ENCODE data around the gene SLC25A39. TPM values are rescaled to one million over a fixed set of nuclear protein-coding genes. Genes with fewer than 3 reads are reported as not detected.

The SLC25A39 gene
- 117 to 208 TPM (median 195 TPM) in 5 replicates for total RNA-seq (2022; extraction: Qiagen RNA extraction; ENCODE audit: low read depth)

GRCh38 chr17:44324571-44325275 is at the start of gene SLC25A39:
Gene SLC25A39, minus strand, starts transcription at chr17:44324823. Its CDS starts 1,261 bp downstream, at chr17:44323562.

GRCh38 chr17:44363613-44364159 is 39.1 kb upstream of the SLC25A39 start, which contains the start of gene FAM171A2:
Gene FAM171A2, minus strand, starts transcription at chr17:44363853. Its CDS starts 139 bp downstream, at chr17:44363714.

GRCh38 chr17:44344939-44345453 is 20.4 kb upstream of the SLC25A39 start, which contains the start of gene GRN:
Gene GRN, plus strand, starts transcription at chr17:44345302. Its CDS starts 3,863 bp downstream, at chr17:44349165.

GRCh38 chr17:44308320-44308818 is 16.3 kb downstream of the SLC25A39 start, which contains the start of gene RUNDC3A:
Gene RUNDC3A, plus strand, starts transcription at chr17:44308601. Its CDS starts 232 bp downstream, at chr17:44308833.

Other genes with a start within 250 kb of the SLC25A39 start
- gene HDAC5, start 201.2 kb downstream of the SLC25A39 start, total RNA-seq (2022; extraction: Qiagen RNA extraction; ENCODE audit: low read depth): 7.9 to 19.4 TPM (median 14.4 TPM) in 5 replicates
- 5.7 to 10.9 TPM (median 9.5 TPM) in 5 replicates for gene HROB, start 182.9 kb downstream of the SLC25A39 start, total RNA-seq (2022; extraction: Qiagen RNA extraction; ENCODE audit: low read depth)
- gene ASB16, start 154.1 kb downstream of the SLC25A39 start, total RNA-seq (2022; extraction: Qiagen RNA extraction; ENCODE audit: low read depth): 0.08 to 0.16 TPM (median 0.15 TPM) in 3 of 5 replicates, not detected in the others
- 27.1 to 46.7 TPM (median 44.3 TPM) in 5 replicates for gene TMUB2, start 137.9 kb downstream of the SLC25A39 start, total RNA-seq (2022; extraction: Qiagen RNA extraction; ENCODE audit: low read depth)
- 47.2 to 75.4 TPM (median 73.3 TPM) in 5 replicates for gene ATXN7L3, start 124.9 kb downstream of the SLC25A39 start, total RNA-seq (2022; extraction: Qiagen RNA extraction; ENCODE audit: low read depth)
- gene UBTF, start 105.1 kb downstream of the SLC25A39 start, total RNA-seq (2022; extraction: Qiagen RNA extraction; ENCODE audit: low read depth): 93.4 to 103 TPM (median 101 TPM) in 5 replicates
- gene SLC4A1, start 56.7 kb downstream of the SLC25A39 start, total RNA-seq (2022; extraction: Qiagen RNA extraction; ENCODE audit: low read depth): 0.12 TPM in 1 of 5 replicates, not detected in the others
- 0.74 to 1.3 TPM (median 0.90 TPM) in 5 replicates for gene RUNDC3A, start 16.2 kb downstream of the SLC25A39 start, total RNA-seq (2022; extraction: Qiagen RNA extraction; ENCODE audit: low read depth)
- gene GRN, start 20.5 kb upstream of the SLC25A39 start, total RNA-seq (2022; extraction: Qiagen RNA extraction; ENCODE audit: low read depth): 168 to 278 TPM (median 231 TPM) in 5 replicates
- gene FAM171A2, start 39.0 kb upstream of the SLC25A39 start, total RNA-seq (2022; extraction: Qiagen RNA extraction; ENCODE audit: low read depth): 1.3 to 5.2 TPM (median 4.5 TPM) in 5 replicates
- 1.2 to 1.9 TPM (median 1.6 TPM) in 5 replicates for gene ITGA2B, start 64.8 kb upstream of the SLC25A39 start, total RNA-seq (2022; extraction: Qiagen RNA extraction; ENCODE audit: low read depth)
- 18.1 to 27.2 TPM (median 20.8 TPM) in 5 replicates for gene GPATCH8, start 178.6 kb upstream of the SLC25A39 start, total RNA-seq (2022; extraction: Qiagen RNA extraction; ENCODE audit: low read depth)
- 20.7 to 44.3 TPM (median 41.9 TPM) in 5 replicates for gene FZD2, start 232.7 kb upstream of the SLC25A39 start, total RNA-seq (2022; extraction: Qiagen RNA extraction; ENCODE audit: low read depth)